Amniotic stem cell (primary cell): ENCODE measurements around the gene CRMP1.
"Not testable (repeated sequence)": the region's sequence is repeated elsewhere in the genome, so short reads cannot be mapped to it uniquely, and the experiment has no call there.

ENCODE experiments used
- DNase-seq: peaks from one replicate; lab custom pipeline; 2025; lab: John Stamatoyannopoulos, UW

The CRMP1 gene

DNA sequence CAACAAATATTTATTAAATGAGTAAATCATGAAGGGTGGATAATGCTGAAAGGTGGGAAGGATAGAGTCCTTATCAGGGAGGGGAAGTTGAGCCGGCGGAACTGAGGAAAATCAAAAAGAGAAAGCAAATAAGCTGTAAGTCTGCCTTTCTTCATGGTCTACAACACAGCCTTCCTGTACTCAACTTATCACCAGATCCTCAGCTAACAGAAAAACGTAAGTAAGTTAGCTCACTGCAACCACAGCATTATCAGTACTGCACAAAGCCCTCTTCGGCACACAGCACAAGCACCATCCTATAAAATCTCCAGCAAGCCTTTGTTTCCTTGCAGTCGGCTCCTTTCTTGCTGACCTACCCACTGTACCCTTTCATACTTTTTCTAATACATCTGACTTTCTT lies 70.3 kb downstream of the CRMP1 start:
- no peak for DNase-seq

- no peak for DNase-seq
Observed at GRCh38 chr4:5821665-5822358, 71.1 kb downstream of the CRMP1 start.

- DNase-seq, result no peak
Observed at GRCh38 chr4:5816851-5817375, 76.0 kb downstream of the CRMP1 start.

DNA sequence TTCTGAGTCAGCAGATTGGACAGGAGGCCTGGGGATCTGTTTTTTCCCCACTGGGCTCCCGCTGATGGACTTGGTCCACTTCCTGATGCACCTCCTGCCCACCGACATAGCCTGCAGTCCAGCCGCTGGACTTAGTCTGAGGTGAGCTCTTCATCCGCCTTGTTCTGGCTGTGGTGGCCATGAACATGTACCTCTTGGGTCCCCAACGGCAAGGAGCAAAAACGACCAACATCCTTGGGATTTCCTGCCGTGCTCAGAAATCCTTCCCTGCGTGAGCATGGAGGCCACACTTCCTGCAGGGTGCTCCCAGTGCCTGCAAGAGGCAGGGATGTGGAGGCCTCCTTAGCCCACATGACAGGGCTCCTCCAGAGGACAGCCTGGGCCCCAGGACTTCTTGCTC lies 76.8 kb downstream of the CRMP1 start:
- no peak for DNase-seq

GRCh38 chr4:5815641-5816040 lies 77.2 kb downstream of the CRMP1 start:
- DNase-seq, result no peak

- no peak for DNase-seq
Observed at GRCh38 chr4:5814421-5814820, 78.5 kb downstream of the CRMP1 start.

DNA sequence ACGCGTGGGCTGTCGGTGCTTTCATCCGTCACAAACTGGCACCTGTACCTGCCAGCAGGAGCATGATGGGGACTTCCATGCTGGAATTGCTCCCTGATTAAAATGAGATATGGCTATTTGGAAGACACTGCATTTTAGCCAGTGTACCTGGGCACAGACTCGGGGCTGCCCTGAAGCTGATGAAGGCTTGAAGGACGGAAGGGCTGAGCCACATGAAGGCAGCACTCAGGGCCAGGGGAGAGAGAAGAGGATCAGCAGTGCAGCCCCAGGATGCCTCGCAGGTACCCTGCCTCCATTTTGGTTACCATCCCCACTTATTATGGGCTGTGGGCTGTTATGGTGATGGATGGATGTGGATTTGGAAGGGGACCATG lies 79.0 kb downstream of the CRMP1 start:
- no peak for DNase-seq

- peak; percentile 48 for DNase-seq
Observed at GRCh38 chr4:5812506-5813229, 80.2 kb downstream of the CRMP1 start.

DNA sequence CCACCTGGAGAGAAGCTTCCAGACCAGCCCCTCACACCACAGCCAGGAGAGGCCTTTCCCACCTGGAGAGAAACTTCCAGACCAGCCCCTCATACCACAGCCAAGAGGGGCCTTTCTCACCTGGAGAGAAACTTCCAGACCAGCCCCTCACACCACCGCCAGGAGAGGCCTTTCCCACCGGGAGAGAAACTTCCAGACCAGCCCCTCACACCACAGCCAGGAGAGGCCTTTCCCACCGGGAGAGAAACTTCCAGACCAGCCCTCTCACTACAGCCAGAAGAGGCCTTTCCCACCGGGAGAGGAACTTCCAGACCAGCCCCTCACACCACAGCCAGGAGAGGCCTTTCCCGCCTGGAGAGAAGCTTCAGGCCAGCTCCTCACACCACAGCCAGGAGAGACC lies 80.8 kb downstream of the CRMP1 start:
- DNase-seq, result not testable (repeated sequence)

DNA sequence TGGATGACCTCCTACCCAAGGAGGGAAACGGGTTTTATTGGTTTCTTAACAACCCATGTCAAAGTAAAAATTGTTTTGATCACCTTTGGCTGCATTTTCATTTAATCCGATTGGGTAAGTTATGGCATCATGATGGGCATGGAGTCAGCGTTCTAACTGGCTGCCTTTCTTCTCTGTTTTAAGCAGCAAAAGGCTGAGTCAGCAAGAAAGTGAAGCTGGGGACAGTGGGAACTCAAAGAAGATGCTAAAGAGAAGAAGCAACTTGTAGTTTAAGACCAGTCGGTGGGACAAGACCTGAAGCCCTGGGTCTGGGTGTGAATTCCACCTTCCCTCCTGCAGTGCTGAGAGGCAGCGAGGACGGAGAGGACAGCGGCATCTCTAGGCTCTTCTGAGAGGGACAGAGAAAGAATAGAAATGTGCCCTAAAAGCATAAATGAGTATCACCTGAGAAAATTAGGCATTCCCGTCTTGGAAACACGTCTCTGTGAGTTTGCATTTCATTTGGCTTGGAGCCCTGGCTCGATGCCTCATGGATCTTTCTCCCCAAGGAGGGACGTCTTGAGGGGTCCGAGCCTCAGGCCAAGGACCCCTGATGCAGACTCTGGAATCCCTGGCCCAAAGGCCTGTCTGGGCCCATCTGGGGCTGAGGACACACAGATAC lies 82.0 kb downstream of the CRMP1 start:
- no peak for DNase-seq

DNA sequence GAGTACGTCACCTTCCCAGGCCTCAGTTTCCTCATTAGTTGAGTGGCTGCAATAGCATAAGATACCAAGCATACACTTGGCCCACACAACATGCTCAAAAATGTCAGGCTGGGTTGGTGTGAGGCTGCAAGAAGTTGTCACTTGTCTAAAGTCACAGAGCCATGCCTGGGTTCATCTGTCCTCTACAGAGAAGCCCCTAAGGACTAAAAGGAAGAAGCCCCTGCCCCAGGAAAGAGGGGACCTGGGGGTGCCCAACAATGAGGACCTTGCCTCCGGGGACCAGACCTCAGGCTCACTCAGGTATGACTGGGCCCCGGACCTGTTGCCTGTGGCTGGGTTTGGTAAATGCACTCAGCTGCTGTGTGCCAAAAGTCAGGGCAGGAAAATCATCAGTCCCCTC lies 82.7 kb downstream of the CRMP1 start:
- no peak for DNase-seq

- DNase-seq, result no peak
Observed at GRCh38 chr4:5809216-5809776, 83.6 kb downstream of the CRMP1 start.

DNA sequence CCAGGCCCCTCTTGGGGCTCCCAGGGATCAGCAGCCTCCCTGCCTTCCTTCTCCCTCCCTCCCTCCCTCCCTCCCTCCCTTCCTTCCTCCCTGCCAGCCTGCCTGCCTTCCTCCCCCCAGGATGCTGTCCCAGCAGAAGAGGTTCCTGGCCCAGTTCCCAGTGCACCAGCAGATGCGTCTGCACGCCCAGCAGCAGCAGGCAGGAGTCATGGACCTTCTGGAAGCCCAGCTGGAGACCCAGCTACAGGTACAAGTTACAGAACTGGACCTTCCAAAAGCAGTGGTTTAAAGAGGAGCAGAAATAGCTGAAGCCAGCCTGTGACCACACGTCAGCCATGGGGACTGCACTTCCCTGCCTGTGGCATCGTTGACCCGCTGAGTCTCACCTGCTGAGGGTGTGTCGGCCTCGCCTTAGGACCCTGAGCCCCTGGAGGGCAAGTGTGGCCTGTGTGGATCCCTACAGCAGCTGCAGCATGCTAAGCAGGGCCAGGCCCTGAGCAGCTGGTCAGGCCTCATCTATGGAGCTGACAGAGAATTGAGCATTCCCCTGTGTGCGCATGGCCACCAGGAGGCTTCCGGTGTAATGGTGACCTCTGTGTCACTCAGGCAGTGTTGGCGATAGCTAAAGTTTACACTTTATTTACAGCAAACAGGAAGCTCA lies 84.7 kb downstream of the CRMP1 start:
- no peak for DNase-seq

DNA sequence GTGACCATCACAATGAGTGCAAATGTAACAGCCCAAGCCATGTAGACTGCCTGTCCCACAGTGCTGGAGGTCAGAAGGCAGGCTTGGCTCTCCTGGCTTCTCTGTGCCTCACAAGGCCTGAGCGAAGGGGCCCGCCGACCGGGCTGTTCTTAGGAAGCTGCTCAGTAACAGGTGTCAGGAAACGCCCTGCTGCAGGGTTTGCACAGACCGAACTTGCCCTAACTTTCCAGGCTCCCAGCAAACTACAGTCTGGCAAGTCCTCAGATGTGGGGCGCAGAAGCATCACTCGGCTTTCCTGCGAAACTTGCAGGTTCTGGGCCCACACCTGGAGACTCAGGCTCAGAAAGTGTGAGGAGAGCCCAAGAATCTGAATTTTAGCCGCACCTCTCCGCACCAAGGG lies 87.6 kb downstream of the CRMP1 start:
- DNase-seq, result no peak

DNA sequence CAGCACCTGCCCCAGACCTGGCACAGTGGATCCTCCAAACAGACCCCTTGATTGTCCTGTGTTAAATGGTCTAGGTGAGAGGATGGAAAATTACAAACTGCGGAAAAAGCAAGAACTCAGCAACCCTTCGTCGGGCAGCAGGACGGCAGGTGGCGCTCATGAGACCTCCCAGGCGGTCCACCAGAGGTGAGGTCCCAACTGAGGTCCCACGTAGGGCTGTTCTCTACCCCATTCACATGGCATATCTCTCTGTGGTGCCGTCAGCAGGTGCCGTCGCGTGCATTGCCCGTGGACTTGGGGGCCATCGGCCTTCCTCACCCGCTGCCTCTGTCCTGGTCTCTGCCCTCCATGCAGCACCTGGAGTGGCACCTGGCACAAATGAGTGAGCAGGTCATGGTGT lies 88.2 kb downstream of the CRMP1 start:
- DNase-seq, result no peak

DNA sequence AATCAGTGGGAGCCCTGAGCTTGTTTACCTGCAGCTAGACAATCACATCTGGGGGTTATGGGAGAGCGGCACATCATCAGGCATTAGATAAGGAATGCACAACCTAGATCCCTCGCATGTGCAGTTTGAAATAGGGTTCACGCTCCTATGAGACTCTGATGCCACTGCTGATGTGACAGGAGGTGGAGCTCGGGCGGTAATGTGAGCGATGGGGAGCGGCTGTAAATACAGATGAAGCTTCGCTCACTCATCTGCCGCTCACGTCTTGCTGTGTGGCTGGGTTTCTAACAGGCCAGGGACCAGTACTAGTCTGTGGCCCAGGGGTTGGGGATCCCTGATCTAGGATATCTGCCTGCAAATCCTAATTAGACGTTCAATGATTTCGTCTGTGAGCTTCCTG lies 90.3 kb downstream of the CRMP1 start:
- no peak for DNase-seq

GRCh38 chr4:5801696-5802095 lies 91.2 kb downstream of the CRMP1 start:
- no peak for DNase-seq

- no peak for DNase-seq
Observed at GRCh38 chr4:5800496-5800895, 92.4 kb downstream of the CRMP1 start.

GRCh38 chr4:5799406-5799805 lies 93.5 kb downstream of the CRMP1 start:
- DNase-seq, result no peak

- DNase-seq, result no peak
Observed at GRCh38 chr4:5798946-5799345, 93.9 kb downstream of the CRMP1 start.

- no peak for DNase-seq
Observed at GRCh38 chr4:5798462-5798861, 94.4 kb downstream of the CRMP1 start.

DNA sequence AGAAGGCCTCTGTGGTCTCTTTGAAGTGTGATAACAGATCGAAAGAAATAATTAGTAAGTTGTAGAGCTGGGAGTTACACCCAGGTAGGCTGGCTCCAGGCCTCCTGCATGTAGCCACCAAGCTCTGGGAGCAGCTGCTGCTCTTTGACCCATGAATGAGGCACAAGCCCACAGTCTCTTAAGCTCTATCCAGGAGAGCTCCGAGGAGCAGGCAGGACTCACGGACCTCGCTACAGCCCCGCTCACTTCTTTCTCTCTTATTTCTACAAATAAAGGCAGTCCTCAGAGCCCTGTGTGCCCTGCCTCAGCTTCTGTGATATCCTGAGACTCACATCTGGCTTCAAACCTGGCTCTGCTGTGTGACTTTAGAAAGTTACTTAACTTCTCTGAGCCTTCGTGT lies 95.0 kb downstream of the CRMP1 start:
- no peak for DNase-seq
